GM23248 (cell line): Measurements from ENCODE around the gene COX20.

Source experiments
- EZH2 ChIP-seq: fragments of 200-600 bp; sonication (generic); IDR thresholded peaks from 2 replicates; pipeline ENCODE4 v1.6.1; 2018; ENCODE audit warnings: antibody characterized with exemption, mild to moderate bottlenecking; ENCODE audit not compliant: insufficient read depth, poor library complexity, severe bottlenecking
- EZH2phosphoT487 ChIP-seq: fragments of 200-600 bp; sonication (generic); IDR thresholded peaks from 2 replicates; pipeline ENCODE4 v1.6.1; 2018; ENCODE audit warnings: antibody characterized with exemption, moderate library complexity, mild to moderate bottlenecking, low read depth; ENCODE audit not compliant: insufficient read depth

GRCh38 chr1:244854166-244854565 lies 18.7 kb downstream of the COX20 start:
- TF ChIP-seq EZH2 (no peak), EZH2phosphoT487 (no peak)
